AG09319 (cell line): ENCODE measurements around the gene SLX9.

ENCODE experiments used
- DNase-seq: peaks from one replicate; pipeline ENCODE4 v3.0.0-alpha.2; 2010; ENCODE audit warnings: low read depth; ENCODE audit errors: extremely low read depth
- CTCF ChIP-seq: IDR thresholded peaks from 2 replicates; pipeline ENCODE4 v1.5.1; 2011; ENCODE audit warnings: low read depth, mild to moderate bottlenecking, inconsistent platforms, low read length, moderate library complexity

The SLX9 gene

GRCh38 chr21:44930543-44930981, 9.3 kb upstream of the SLX9 start:
- no peak for TF ChIP-seq CTCF
- no peak for DNase-seq

- no peak for DNase-seq
- no peak for TF ChIP-seq CTCF
These were observed 8.7 kb upstream of the SLX9 start for GRCh38 chr21:44931137-44931500.

- no peak for DNase-seq
- TF ChIP-seq CTCF = no peak
These were observed 8.1 kb upstream of the SLX9 start for GRCh38 chr21:44931501-44932407.

- no peak for DNase-seq
These were observed 7.2 kb upstream of the SLX9 start for GRCh38 chr21:44932408-44933181.

GRCh38 chr21:44933199-44933917, 6.5 kb upstream of the SLX9 start:
- TF ChIP-seq CTCF = no peak
- no peak for DNase-seq

More at GRCh38 chr21:44932408-44933181, 7.2 kb upstream of the SLX9 start:
- peak; percentile 39 for TF ChIP-seq CTCF

GRCh38 chr21:44933918-44934260, 5.9 kb upstream of the SLX9 start:
- no peak for DNase-seq
- no peak for TF ChIP-seq CTCF
